ENCODE results near the gene VSX1.

The VSX1 gene

DNA sequence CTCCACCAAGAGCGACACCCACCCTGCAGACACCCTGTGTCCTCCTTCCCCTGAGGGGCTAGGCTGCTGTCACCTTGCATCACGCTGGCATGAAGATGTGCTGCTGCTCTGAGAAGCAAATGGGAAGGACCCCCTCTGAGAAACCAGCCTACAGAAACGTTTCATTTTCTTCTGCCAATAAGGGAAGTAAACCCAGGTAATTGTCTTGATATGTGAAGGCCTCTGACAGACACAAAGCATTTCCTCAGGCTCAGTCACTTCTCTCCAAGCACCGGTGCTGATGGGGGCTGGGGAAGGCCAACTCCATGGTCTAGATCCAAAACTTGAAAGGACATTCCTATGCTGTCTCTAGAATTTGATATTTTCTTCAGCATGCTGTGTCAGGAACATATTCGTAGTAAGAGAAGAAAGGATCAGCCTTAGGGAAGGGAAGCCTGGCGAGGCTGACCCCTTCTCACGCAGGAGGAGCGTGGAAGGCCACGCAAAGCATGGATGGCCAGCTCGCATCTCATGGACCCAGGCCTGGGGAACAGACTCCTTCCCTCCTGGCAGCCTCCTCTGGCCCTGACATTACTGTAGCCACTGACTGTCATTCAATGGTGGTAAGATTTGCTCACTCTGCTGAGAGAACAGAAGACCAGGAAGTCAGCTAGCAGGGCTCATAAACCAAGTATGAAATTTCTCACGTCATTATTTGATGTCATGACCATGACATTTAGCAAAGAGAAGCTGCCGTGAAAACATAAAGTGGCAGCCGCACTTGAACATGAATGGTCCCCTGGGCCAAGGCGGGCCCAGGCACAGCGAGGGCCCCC, 44.4 kb downstream of the VSX1 start:
- DNase-seq, result no peak

DNA sequence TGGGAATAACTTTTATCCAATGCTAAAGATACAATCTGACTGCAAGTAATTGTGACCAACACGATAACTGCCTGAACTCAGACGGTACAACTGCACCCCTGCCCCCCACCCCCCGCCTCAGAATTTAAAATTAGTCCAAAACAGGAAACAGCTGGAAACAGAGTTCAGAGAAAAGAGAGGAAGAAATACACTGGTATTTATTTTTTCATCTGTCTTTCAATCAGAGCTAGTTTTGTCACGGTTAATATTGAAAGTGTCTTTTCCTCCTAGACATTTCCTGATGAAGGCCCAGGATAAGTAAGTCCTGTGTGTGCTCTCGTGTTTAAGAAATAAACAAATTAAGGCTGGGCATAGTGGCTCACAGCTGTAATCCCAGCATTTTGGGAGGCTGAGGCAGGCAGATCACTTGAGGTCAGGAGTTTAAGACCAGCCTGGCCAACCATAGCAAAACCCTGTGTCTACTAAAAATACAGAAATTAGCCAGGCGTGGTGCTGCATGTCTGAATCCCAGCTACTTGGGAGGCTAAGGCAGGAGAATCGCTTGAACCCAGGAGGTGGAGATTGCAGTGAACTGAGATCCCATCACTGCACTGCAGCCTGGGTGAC, 45.5 kb downstream of the VSX1 start:
- no peak for DNase-seq

DNA sequence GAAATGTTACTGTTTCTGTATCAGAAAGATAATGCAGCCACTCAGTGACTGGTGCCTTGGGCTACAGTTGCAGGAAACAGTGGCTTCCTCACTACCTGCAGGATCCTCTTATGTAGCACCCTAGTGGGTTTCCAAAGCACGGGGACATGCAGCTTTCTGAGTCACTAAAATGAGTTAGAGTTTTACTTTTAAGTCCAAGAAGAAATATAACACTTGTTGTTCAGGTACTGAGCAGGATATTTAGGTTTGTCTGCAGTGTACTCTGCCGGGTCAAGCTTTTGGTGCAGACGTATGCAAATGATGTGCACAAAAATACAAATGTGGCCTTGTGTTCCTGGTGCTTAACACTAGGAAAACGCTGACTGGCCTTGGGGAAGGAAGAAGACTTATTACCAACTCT, 46.0 kb downstream of the VSX1 start:
- no peak for DNase-seq

DNA sequence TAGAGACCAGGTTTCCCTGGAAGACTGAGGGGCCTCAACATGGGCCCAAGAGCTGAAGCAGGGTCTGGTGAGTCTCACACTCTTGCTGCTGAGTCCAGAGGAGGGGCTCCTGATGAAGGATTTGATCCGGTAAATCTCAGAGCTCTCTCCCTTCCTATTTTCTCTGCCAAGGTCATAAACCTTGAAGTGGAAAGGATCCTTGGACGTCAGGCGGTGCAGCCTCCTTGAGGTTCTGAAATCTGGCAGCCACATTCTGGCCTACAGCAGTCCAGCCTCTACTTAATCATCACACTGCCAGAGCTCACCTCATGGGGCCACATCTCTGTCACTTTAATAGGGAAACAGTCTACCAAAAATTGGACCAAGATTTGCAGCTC, 48.0 kb downstream of the VSX1 start:
- DNase-seq, result no peak

DNA sequence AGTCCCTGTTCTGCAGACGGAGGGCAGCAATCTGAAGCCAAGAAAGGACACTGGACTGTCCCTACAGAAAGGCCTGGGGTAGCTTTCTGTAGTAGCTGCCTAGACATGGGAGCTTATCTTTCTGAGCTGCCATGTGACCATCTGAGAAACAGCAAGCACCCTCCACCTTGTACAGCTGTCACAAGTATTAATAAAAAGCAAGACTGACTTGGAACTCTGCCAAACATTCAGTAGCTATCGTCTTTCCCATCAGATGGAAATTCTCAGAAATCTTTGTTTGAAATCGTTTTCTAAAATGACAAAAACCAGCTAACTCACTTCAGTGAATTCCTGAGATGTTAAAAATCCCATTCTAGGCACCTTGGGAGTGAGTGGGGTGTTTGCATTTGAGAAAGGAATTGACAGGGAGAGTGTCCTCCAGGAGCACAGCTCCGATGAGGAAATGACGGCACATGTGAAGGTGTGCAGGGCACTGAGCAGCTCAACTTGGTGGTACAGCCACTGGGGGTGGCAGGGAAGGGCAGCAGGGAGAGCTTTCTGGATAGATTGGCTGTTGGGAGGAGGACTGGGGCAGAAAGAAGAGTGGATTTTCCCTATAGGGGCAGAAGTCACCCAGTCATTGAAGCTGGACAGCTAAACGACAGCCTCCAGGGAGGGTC, 48.5 kb downstream of the VSX1 start:
- DNase-seq, result no peak

DNA sequence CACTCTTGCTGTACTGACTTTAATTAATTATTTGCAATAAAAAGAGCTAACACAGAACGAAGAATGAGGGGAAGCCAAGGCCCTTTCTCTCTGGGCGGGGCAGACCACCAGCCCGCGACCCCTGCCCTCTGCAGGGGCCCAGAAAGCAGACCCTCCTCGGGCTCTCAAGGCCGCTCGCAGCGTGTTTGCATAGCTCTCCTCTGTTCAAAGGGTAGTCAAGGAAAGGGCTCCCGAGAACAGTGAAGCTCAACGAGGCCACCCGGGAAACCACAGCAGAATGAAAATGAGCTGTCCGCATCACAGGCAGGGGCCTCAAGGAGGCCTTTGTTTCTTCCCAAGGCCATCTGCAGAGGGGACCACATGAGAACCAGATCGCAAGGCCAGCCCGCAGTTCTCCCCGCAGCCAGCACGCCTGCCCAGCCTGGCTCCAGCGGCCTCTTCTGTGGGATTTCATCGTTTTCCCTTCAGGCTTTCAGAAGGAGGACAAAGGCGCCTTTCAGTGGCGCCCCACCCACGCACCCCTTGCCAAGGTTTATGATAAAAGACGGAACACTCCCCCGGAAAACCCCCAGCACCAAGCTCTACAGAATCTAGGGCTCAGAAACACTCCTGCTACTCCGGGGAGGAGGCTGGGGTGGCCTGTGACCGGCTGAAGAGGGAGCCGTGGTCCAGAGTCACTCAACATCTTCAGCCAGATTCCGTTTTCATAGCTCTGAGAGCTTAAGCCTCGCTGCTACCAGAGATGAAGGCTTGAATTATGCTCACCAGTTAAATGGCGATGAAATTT, 49.3 kb downstream of the VSX1 start:
- DNase-seq, result no peak

DNA sequence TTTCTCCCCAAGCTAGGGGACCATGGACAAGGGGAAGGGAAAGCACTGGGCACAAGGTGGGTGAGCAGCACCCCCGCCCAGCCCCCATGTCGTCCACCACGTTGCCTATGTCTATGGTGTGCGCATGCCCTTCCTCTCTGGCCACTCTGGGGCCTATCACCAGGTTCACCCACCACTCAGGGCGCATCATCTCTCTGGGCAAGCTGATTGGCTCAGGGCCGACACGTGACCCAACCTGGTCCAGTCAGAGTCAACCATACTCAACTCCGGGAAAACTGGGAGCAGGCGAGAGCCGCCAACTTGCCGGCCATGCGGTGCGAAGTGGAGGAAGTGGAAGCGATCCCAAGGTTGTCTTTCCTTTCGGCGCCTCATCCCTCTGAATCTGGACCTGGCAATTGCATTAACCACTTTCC, 49.9 kb downstream of the VSX1 start:
- no peak for DNase-seq

DNA sequence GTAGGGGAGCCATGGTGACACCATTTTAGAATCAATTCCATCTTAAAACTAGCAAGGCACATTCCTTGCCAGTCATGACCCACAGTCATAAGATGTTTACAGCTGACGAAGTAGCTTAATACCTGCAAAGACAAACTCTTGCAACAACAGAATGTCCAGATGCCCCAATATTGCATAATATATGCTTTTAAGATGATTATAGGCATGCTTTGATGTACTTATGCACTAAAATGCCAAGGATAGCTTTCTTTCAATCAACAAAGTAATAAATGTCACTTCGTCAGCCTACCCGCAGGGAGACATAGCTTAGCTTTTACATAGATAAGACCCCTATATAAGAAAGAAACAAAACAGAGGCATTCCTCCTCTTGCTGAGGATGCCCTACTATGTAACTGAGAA, 50.7 kb downstream of the VSX1 start:
- DNase-seq, result no peak

DNA sequence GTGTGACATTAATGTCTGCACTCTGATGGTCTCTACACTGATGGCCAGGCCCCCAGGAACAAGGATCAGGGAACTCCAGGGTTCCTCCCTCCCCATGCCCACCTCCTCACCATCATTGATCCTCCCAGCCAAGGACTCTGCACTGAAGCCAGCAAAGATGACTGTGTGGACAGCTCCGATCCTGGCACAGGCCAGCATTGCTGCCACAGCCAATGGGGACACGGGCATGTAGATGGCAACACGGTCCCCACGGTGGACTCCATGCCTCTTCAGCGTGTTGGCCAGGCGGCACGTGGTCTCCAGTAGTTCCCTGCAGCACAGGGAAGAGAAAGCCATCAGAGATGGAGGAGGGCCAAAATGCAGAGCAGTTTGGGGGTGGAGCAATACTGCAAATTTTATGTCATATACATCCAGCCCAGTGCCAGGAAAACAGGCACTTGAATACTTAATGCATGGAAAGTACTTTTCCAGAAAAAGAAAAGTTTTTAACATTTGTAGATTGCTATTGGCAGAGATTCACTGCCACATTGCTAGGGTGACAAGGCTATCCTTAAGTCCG, 51.2 kb downstream of the VSX1 start:
- no peak for DNase-seq

DNA sequence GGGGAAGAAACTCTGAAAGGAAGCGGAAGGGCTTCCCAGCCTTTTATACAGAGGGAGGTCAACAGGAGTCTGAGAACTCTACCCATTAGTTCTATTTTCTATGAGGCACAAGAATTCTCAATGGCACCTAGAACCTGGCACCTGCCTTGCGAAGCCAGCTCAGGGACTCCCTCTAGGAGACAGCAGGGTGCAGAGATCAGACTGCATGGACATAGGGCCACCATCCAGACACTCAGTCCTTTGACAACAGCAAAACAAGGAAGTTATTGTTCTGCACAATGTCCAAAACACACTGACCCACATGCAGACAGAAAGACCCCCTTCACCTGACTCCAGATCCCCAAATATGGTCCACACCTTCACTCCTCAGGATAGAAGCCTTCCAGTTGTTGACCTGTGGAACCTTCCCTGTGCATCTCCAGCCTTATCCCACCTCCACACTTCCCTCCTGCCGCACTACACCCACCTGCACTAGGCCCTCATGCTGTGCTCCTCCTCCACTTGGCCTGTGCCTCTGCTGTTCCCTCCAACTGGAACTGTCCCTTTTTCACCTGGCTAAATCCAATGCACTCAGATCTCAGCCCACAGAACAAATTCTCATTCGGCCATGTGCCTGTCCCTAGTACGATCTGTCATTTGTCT, 51.8 kb downstream of the VSX1 start:
- no peak for DNase-seq

DNA sequence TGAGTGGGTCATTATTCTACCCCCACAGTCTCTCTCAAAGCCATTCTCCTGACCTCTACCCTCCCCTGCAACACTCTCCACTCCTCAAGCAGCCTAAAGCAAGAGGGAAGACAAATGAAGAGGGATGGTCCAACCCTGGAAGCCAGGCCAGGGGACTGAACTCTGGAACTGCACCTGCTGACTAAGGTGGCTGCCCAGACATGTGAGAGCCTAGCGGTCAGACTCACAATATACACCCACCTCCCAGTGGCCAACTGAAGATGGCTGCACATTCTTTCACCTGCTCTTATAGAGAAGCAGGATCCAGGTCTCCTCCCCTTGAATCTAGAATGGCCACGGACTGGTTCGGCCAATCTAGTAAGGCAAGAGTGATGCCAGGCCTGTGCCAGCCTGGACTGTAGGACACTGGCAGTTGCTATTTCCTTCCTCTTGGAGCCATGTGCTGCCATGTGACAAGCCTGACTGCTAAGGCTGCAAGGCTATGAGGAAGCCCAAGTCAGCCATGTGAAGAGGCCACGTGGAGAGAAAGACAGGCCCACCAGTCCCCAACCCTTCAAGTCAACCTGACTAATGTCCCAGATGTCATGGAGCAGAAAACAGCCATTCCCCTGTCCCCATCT, 55.8 kb downstream of the VSX1 start:
- no peak for DNase-seq

All from SIG-M5 (cell line).